K562 (cell line): Measurements from ENCODE around the gene ENKD1. TPM values are rescaled to one million over a fixed set of nuclear protein-coding genes. Genes with fewer than 3 reads are reported as not detected.

Experiments
- ATAC-seq: fragments of 200-7000 bp; cut with Tn5 transposase; 3 replicates; pipeline ENCODE4 v1.9.1; 2020; ENCODE audit warnings: moderate library complexity
- BruUV-seq: library from RNA; stranded (reverse); fragments of 400-500 nt; replicated peaks from 2 replicates; lab custom pipeline; 2021; lab: Mats Ljungman, UMichigan
- CTCF ChIA-PET: fragments of 300-600 bp; formaldehyde crosslinking; extraction: SDS; loops from one replicate; lab custom pipeline; 2021; ENCODE audit warnings: low intra/inter-chr PET ratio; lab: Yijun Ruan, JAX
- POLR2A ChIA-PET: fragments of 300-600, 350-650 bp; sonication (Branson Sonifier 250); formaldehyde crosslinking; extraction: SDS; loops from one replicate; lab custom pipeline; 2021; ENCODE audit warnings: antibody characterized with exemption, inconsistent platforms; lab: Yijun Ruan, JAX
- DNase-seq, 4 experiments: peaks; one replicate each; pipeline versions ENCODE4 v3.0.0 to v3.0.0-alpha.2; 2011 to 2018; ENCODE audit warnings: low spot score in 3 of 4, mixed read lengths in 3 of 4; ENCODE audit errors: extremely low read depth in 1 of 4
- FAIRE-seq: peaks from 2 replicates; lab custom pipeline; 2011; peaks lifted over from hg19 to GRCh38; lab: Jason Lieb, UNC
- H2AFZ ChIP-seq: 2 replicates; pipeline ENCODE4 v1.6.0; 2011; ENCODE audit warnings: low read depth, low read length, control low read depth, inconsistent platforms
- H3K27ac ChIP-seq: fragments of 200-600 bp; 3 replicates; pipeline ENCODE4 v1.8.0; 2011; ENCODE audit warnings: low read depth, mild to moderate bottlenecking, control low read depth, inconsistent platforms, low read length, moderate library complexity, mixed read lengths; ENCODE audit errors: extremely low read depth
- H3K27me3 ChIP-seq, 2 experiments: fragments of 300-600 bp in 1 of 2; 2 replicates in 1 of 2; 3 replicates in 1 of 2; pipeline versions ENCODE4 v1.6.0 to v1.8.0; 2011; ENCODE audit warnings: inconsistent platforms in 2 of 2, low read length in 2 of 2, mild to moderate bottlenecking in 1 of 2, mixed read lengths in 1 of 2, moderate library complexity in 1 of 2; ENCODE audit not compliant: control insufficient read depth in 2 of 2, insufficient read depth in 2 of 2
- H3K36me3 ChIP-seq: fragments of 300-600 bp; 3 replicates; pipeline ENCODE4 v1.8.0; 2011; ENCODE audit warnings: mild to moderate bottlenecking, low read length, inconsistent platforms; ENCODE audit not compliant: control insufficient read depth, insufficient read depth
- H3K4me1 ChIP-seq, 2 experiments: fragments of 200-600 bp in 1 of 2; replicated peaks in 1 of 2; 2 replicates in 1 of 2; 3 replicates in 1 of 2; pipeline versions ENCODE4 v1.5.1 to v1.8.0; 2011; ENCODE audit warnings: inconsistent platforms in 2 of 2, low read length in 2 of 2, mild to moderate bottlenecking in 1 of 2, mixed read lengths in 1 of 2, moderate library complexity in 1 of 2; ENCODE audit not compliant: control insufficient read depth in 2 of 2, insufficient read depth in 2 of 2
- H3K4me2 ChIP-seq: 2 replicates; pipeline ENCODE4 v1.6.1; 2011; ENCODE audit warnings: low read length, control low read depth, inconsistent platforms, mixed read lengths; ENCODE audit not compliant: insufficient read depth
- H3K4me3 ChIP-seq: fragments of 200-600 bp; sonication (generic), shearing (Covaris generic); 2 replicates; pipeline ENCODE4 v1.5.1; 2016; ENCODE audit warnings: control low read depth, inconsistent platforms
- H3K79me2 ChIP-seq: fragments of 200-600 bp; 3 replicates; pipeline ENCODE4 v1.8.0; 2011; ENCODE audit warnings: low read length, inconsistent platforms; ENCODE audit not compliant: control insufficient read depth, insufficient read depth
- H3K9ac ChIP-seq, 2 experiments: 2 replicates each; pipeline versions ENCODE4 v1.6.0 to v1.6.1; 2011; ENCODE audit warnings: low read depth in 2 of 2, low read length in 2 of 2, control low read depth in 1 of 2, inconsistent platforms in 1 of 2, mild to moderate bottlenecking in 1 of 2, mixed read lengths in 1 of 2; ENCODE audit not compliant: insufficient read depth in 1 of 2
- H3K9me1 ChIP-seq: one replicate; pipeline ENCODE4 v1.6.0; 2011; ENCODE audit warnings: inconsistent platforms, mild to moderate bottlenecking, low read length, moderate library complexity; ENCODE audit not compliant: control insufficient read depth, insufficient read depth
- H3K9me3 ChIP-seq: replicated peaks from 2 replicates; pipeline ENCODE4 v1.5.1; 2011; ENCODE audit warnings: low read depth, low read length, inconsistent platforms; ENCODE audit not compliant: control insufficient read depth, insufficient read depth
- H4K20me1 ChIP-seq: replicated peaks from 2 replicates; pipeline ENCODE4 v1.6.1; 2011; ENCODE audit warnings: low read length, inconsistent platforms, mixed read lengths; ENCODE audit not compliant: control insufficient read depth, insufficient read depth
- COPS2 ChIP-seq: fragments of 450-650 bp; conservative IDR thresholded peaks from 2 replicates; pipeline ENCODE4 v1.6.1; 2016; ENCODE audit warnings: mild to moderate bottlenecking, moderate library complexity
- CTCF ChIP-seq, 3 experiments: IDR thresholded peaks in 2 of 3; conservative IDR thresholded peaks in 1 of 3; 2 replicates each; pipeline ENCODE4 v1.5.1; 2011 to 2012; ENCODE audit warnings: low read length in 3 of 3, mild to moderate bottlenecking in 3 of 3, control low read depth in 2 of 3, improper control_type of control experiment in 1 of 3, inconsistent platforms in 1 of 3, low read depth in 1 of 3, mixed read lengths in 1 of 3, moderate library complexity in 1 of 3; ENCODE audit not compliant: insufficient read depth in 2 of 3
- MAX ChIP-seq: sonication (generic); formaldehyde crosslinking; IDR thresholded peaks from 2 replicates; pipeline ENCODE4 v1.9.0; 2022; ENCODE audit warnings: mild to moderate bottlenecking, missing genetic modification reagents
- MECOM ChIP-seq: fragments of 250-450 bp; sonication (Bioruptor Pico); IDR thresholded peaks from 2 replicates; pipeline ENCODE4 v1.8.0; 2022; ENCODE audit warnings: inconsistent platforms
- MYC ChIP-seq, 2 experiments: fragments of 250-450 bp in 1 of 2; sonication (Bioruptor Pico) in 1 of 2; IDR thresholded peaks; 2 replicates each; pipeline versions ENCODE4 v1.5.1 to v1.6.1; 2012 to 2021; ENCODE audit warnings: low read depth in 2 of 2, borderline replicate concordance in 1 of 2, improper control_type of control experiment in 1 of 2, low read length in 1 of 2, mild to moderate bottlenecking in 1 of 2, moderate library complexity in 1 of 2
- NFE2L1 ChIP-seq: fragments of 450-650 bp; IDR thresholded peaks from 2 replicates; pipeline ENCODE4 v1.6.1; 2016; ENCODE audit warnings: missing genetic modification characterization, low read depth, mild to moderate bottlenecking, missing compliant biosample characterization, moderate library complexity, borderline replicate concordance
- RAD21 ChIP-seq, 2 experiments: fragments of 250-450 bp in 1 of 2; fragments of 450-650 bp in 1 of 2; sonication (Bioruptor Pico) in 1 of 2; formaldehyde crosslinking in 1 of 2; IDR thresholded peaks in 1 of 2; conservative IDR thresholded peaks in 1 of 2; 2 replicates each; pipeline versions ENCODE4 v1.4.0 to v1.8.0; 2020 to 2022; ENCODE audit warnings: mild to moderate bottlenecking in 2 of 2, moderate library complexity in 1 of 2
- TCF7L2 ChIP-seq: fragments of 150-350 bp; IDR thresholded peaks from 2 replicates; pipeline ENCODE4 v1.6.1; 2016; ENCODE audit warnings: low read depth, mild to moderate bottlenecking, low read length, moderate library complexity
- ZNF124 ChIP-seq: sonication (generic); formaldehyde crosslinking; IDR thresholded peaks from 2 replicates; pipeline ENCODE4 v1.8.1; 2022; ENCODE audit warnings: missing genetic modification reagents
- WGBS: fragments of 100-300 bp; shearing (Covaris generic); methylation state at CpG from one replicate; pipeline ENCODE4 v1.1.6; 2016; ENCODE audit warnings: low coverage, mixed read lengths; ENCODE audit not compliant: insufficient coverage; ENCODE audit errors: missing lambda C conversion rate; 5-methylcytosine and 5-hydroxymethylcytosine counted together
- in situ Hi-C: fragments of 300-500 bp; cut with MboI; formaldehyde crosslinking; loops from 4 replicates; pipeline ENCODE4 v1.15.0; 2018; ENCODE audit warnings: inconsistent platforms, mixed read lengths
- intact Hi-C: fragments of 100-400 bp; cut with micrococcal nuclease; formaldehyde crosslinking; loops from 2 replicates; pipeline ENCODE4 v1.14.2; 2022
- polyA plus RNA-seq, 8 experiments: library from polyadenylated mRNA; depleted of rRNA in 4 of 8; stranded (reverse) in 5 of 8; unstranded in 3 of 8; fragments of >200 nt; fragmentation: Nextera tagmentation in 2 of 8; fragmentation: Illumina TruSeq in 1 of 8; extraction: Ambion mirVana in 2 of 8; extraction: Trizol in 1 of 8; gene quantifications; 2 replicates each; pipeline versions ENCODE4 v1.2.1 to v1.2.3, GENCODE V29; 2011 to 2014; ENCODE audit warnings: inconsistent platforms in 1 of 8, missing spikeins in 1 of 8
- total RNA-seq, 7 experiments: library from RNA; depleted of rRNA in 6 of 7; stranded (reverse); fragments of >200 nt in 6 of 7; fragmentation: Illumina TruSeq in 2 of 7; extraction: Trizol in 2 of 7; gene quantifications; 2 replicates each; pipeline versions ENCODE4 v1.2.1 to v1.2.3, GENCODE V29; 2011 to 2021; ENCODE audit warnings: low replicate concordance in 1 of 7

ENKD1 gene
- total and polyA plus RNA-seq, 9 of the 15 experiments (the other 6 are each of a cell fraction or from before 2014, with no cell fraction given) = 1.1 to 26.9 (median 8.3) TPM

GRCh38 chr16:67644038-67644437 is 22.5 kb downstream of the ENKD1 start (continued):
- TF ChIP-seq TCF7L2 (no peak), ZNF124 (no peak)

GRCh38 chr16:67641779-67642708 is 24.5 kb downstream of the ENKD1 start:
- H3K9ac ChIP-seq = peak overlapping the region in 1 of 2 experiments; percentile 62; a peak in 1 of 4 replicates
- in situ Hi-C loops = loop anchor here (5.0 kb wide), 1 partner anchor 105 kb away; no protein-coding TSS in a partner anchor
- 35% methylated on average over 10 of the region's 10 CpGs for WGBS
- CTCF ChIA-PET = interaction anchor here (0.6 to 1.0 kb wide), 3 partner anchors 95 to 121 kb away, joined by 3 read pairs; no protein-coding TSS in a partner anchor
- BruUV-seq = no TSS peak
- no peak overlapping the region for H3K27ac ChIP-seq
- TF ChIP-seq CTCF (IDR thresholded peaks at IDR 0.05 in 2 of 3, conservative IDR thresholded peaks at IDR 0.05 in 1 of 3; ENCODE audit: insufficient read depth in 2 of 3, low read depth in 1 of 3, low read length in 3 of 3) = 0 out of 6 replicates have a peak, but pooled peaks of 1 of the 3 experiments have one; percentile 12
- peak; percentile 22; the same call in 1 of the 2 replicates for TF ChIP-seq MYC (IDR thresholded peaks at IDR 0.05; ENCODE audit: low read depth, low read length)
- TF ChIP-seq MYC (CRISPR knock-in tag; IDR thresholded peaks at IDR 0.05; ENCODE audit: borderline replicate concordance, low read depth) = no peak
- TF ChIP-seq NFE2L1 (tag) = no peak
- TF ChIP-seq MECOM (CRISPR knock-in tag) = no peak
- peak; percentile 51; the same call in 1 of the 2 replicates for TF ChIP-seq MAX (CRISPR knock-in tag)
- no peak for TF ChIP-seq COPS2
- 0 out of 4 replicates have a peak, but pooled peaks of 1 of the 2 experiments have one; percentile 6 for TF ChIP-seq RAD21 (CRISPR knock-in tag; conservative IDR thresholded peaks at IDR 0.05 in 1 of 2, IDR thresholded peaks at IDR 0.05 in 1 of 2)
- H4K20me1 ChIP-seq = no peaks in the 10 kb centered on the region; the same call in 1 of the 2 replicates
- no peaks in the 10 kb centered on the region for H3K79me2 ChIP-seq
- no peak overlapping the region for H3K4me3 ChIP-seq
- FAIRE-seq (peak; percentile 26), ATAC-seq (no peak; the same call in 2 of the 3 replicates), DNase-seq (no peak)
- no peaks in the 10 kb centered on the region for H3K9me3 ChIP-seq
- no peak overlapping the region for H3K4me2 ChIP-seq
- no peaks in the 10 kb centered on the region for H3K9me1 ChIP-seq
- H3K36me3 ChIP-seq = peaks cover 21% of the 10 kb centered on the region; the same call in 2 of the 3 replicates
- H2AFZ ChIP-seq = no peak overlapping the region
- H3K4me1 ChIP-seq = peaks cover 0 to 26% of the 10 kb centered on the region in 2 experiments; a peak in 2 of 5 replicates
- H3K27me3 ChIP-seq = peaks cover 0 to 5% of the 10 kb centered on the region in 2 experiments; a peak in 1 of 5 replicates
- POLR2A ChIA-PET = interaction anchor here (0.7 to 2.0 kb wide), 4 partner anchors 13 to 121 kb away, joined by 3 to 6 read pairs (median 3); no protein-coding TSS in a partner anchor
- intact Hi-C loops = loop anchor here (5.0 kb wide), 1 partner anchor 80 kb away; the partner anchor contains the start of gene CTCF
